Measurements from ENCODE around the gene TLE3. TPM values are rescaled to one million over a fixed set of nuclear protein-coding genes. Genes with fewer than 3 reads are reported as not detected.

The TLE3 gene
- total and polyA plus RNA-seq, 2 of the 4 experiments (the other 2 are of a cell fraction) = 6.5 to 16.3 TPM

GRCh38 chr15:70017025-70017424, 80.7 kb downstream of the TLE3 start:
- TF ChIP-seq BHLHE40 (IDR thresholded peaks at IDR 0.05; ENCODE audit: low read depth, low read length) (no peak), POLR2A (IDR thresholded peaks at IDR 0.05; ENCODE audit: low read depth, low read length) (no peak), MXI1 (IDR thresholded peaks at IDR 0.05; ENCODE audit: borderline replicate concordance, low read depth, low read length) (no peak), CHD1 (IDR thresholded peaks at IDR 0.05; ENCODE audit: low read depth, low read length) (no peak), RCOR1 (IDR thresholded peaks at IDR 0.05; ENCODE audit: insufficient replicate concordance, low read length) (no peak), CTCF (conservative IDR thresholded peaks at IDR 0.05; ENCODE audit: low read depth, low read length) (no peak), SMC3 (IDR thresholded peaks at IDR 0.05; ENCODE audit: low read depth, low read length) (no peak), RAD21 (IDR thresholded peaks at IDR 0.05; ENCODE audit: low read length) (no peak), MAFK (IDR thresholded peaks at IDR 0.05; ENCODE audit: low read depth, low read length) (no peak), RFX5 (IDR thresholded peaks at IDR 0.05; ENCODE audit: low read depth, low read length) (no peak)
- TF ChIP-seq, protein P1, sequence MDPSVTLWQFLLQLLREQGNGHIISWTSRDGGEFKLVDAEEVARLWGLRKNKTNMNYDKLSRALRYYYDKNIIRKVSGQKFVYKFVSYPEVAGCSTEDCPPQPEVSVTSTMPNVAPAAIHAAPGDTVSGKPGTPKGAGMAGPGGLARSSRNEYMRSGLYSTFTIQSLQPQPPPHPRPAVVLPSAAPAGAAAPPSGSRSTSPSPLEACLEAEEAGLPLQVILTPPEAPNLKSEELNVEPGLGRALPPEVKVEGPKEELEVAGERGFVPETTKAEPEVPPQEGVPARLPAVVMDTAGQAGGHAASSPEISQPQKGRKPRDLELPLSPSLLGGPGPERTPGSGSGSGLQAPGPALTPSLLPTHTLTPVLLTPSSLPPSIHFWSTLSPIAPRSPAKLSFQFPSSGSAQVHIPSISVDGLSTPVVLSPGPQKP (IDR thresholded peaks at IDR 0.05; ENCODE audit: borderline replicate concordance, low read depth, low read length) = no peak
- CTCF ChIA-PET = no interaction called here
- BruUV-seq (replicated peaks) = no TSS peak

More at GRCh38 chr15:70017025-70017424, 80.7 kb downstream of the TLE3 start:
- ATAC-seq (ENCODE audit: low read depth) (no peak), DNase-seq (no peak)
- Histone ChIP-seq H3K4me1 (ENCODE audit: control insufficient read depth, insufficient read depth, low read length) (no peaks in the 10 kb centered on the region), H3K14ac (replicated peaks; ENCODE audit: low read depth, low read length) (no peak overlapping the region), H3K36me3 (ENCODE audit: control insufficient read depth, insufficient read depth, low read length) (no peaks in the 10 kb centered on the region), H3K56ac (ENCODE audit: extremely low read depth, insufficient read depth, low read length) (no peak overlapping the region), H2BK5ac (ENCODE audit: low read depth, low read length, poor library complexity, severe bottlenecking) (no peak overlapping the region), H2AFZ (replicated peaks; ENCODE audit: low read length, poor library complexity) (no peak overlapping the region), H3K27me3 (ENCODE audit: control insufficient read depth, insufficient read depth, low read length) (peaks cover 86% of the 10 kb centered on the region), H3K18ac (ENCODE audit: low read depth, low read length) (no peak overlapping the region), H4K5ac (ENCODE audit: low read depth, low read length) (no peak overlapping the region), H3K27ac (ENCODE audit: insufficient read depth, low read length) (no peak overlapping the region), H3K4me2 (ENCODE audit: low read depth, low read length) (no peak overlapping the region), H2AK9ac (replicated peaks; ENCODE audit: low read depth, low read length, poor library complexity) (no peak overlapping the region), H3K9me1 (ENCODE audit: insufficient read depth, low read length) (no peaks in the 10 kb centered on the region), H3K9me3 (ENCODE audit: control insufficient read depth, insufficient read depth, low read length) (peaks cover 4% of the 10 kb centered on the region), H3K4ac (ENCODE audit: low read depth, low read length) (no peak overlapping the region), H3K9ac (ENCODE audit: low read depth, low read length) (no peak overlapping the region), H2BK120ac (ENCODE audit: low read depth, low read length) (no peak overlapping the region), H4K91ac (ENCODE audit: insufficient read depth, low read depth, low read length) (no peak overlapping the region), H2AK5ac (ENCODE audit: low read depth, low read length) (no peak overlapping the region), H2BK15ac (ENCODE audit: low read depth, low read length) (no peak overlapping the region), H2BK20ac (ENCODE audit: low read depth, low read length) (no peak overlapping the region), H3K23ac (ENCODE audit: low read depth, low read length) (no peak overlapping the region), H4K20me1 (ENCODE audit: insufficient read depth, low read length) (no peaks in the 10 kb centered on the region), H3K79me1 (ENCODE audit: low read depth in 1 of 2, low read length in 2 of 2) (no peaks in the 10 kb centered on the region), H3K4me3 (ENCODE audit: insufficient read depth, low read depth, low read length) (no peak overlapping the region), H4K8ac (ENCODE audit: low read depth in 2 of 2, low read length in 2 of 2) (no peak overlapping the region)
- POLR2A ChIA-PET (ENCODE audit: unreplicated experiment) = no interaction called here
- in situ Hi-C loops (cut with MboI; ENCODE audit: low sequenced_read_pairs) = no loop called here
- dilution Hi-C loops (cut with HindIII; ENCODE audit: low sequenced_read_pairs, unreplicated experiment) = no loop called here
- WGBS, 2 experiments (ENCODE audit: extremely low coverage in 2 of 2, insufficient read length in 1 of 2) = no CpG with 5 or more reads among the region's 4 CpGs
- intact Hi-C loops (cut with micrococcal nuclease) = no loop called here
